GM11168 (cell line): Measurements from ENCODE around the gene CCDC158.
"Not testable (repeated sequence)": the region's sequence is repeated elsewhere in the genome, so short reads cannot be mapped to it uniquely, and the experiment has no call there.

Source experiments
- in situ Hi-C: fragments of 300-500 bp; cut with MboI; formaldehyde crosslinking; loops from one replicate; pipeline ENCODE4 v1.12.0; 2022; ENCODE audit warnings: low sequenced_read_pairs; ENCODE audit not compliant: unreplicated experiment

The CCDC158 gene

GRCh38 chr4:76292730-76293129, 128.2 kb downstream of the CCDC158 start:
- in situ Hi-C loops, result no loop called here

DNA sequence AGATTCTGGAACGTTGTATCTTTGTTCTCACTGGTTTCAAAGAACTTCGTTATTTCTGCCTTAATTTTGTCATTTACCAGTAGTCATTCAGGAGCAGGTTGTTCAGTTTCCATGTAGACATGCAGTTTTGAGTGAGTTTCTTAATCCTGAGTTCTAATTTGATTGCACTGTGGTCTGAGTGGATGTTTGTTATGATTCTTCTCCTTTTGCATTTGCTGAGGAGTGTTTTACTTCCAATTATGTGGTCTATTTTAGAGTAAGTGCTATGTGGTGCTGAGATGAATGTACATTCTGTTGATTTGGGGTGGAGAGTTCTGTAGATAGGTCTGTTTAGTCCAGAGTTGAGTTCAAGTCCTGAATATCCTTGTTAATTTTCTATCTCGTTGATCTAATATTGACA, 133.1 kb downstream of the CCDC158 start:
- in situ Hi-C loops, result not testable (repeated sequence)

- in situ Hi-C loops, result no loop called here
Observed at GRCh38 chr4:76283900-76284299, 137.0 kb downstream of the CCDC158 start.

GRCh38 chr4:76282941-76283689, 137.8 kb downstream of the CCDC158 start:
- in situ Hi-C loops, result no loop called here

DNA sequence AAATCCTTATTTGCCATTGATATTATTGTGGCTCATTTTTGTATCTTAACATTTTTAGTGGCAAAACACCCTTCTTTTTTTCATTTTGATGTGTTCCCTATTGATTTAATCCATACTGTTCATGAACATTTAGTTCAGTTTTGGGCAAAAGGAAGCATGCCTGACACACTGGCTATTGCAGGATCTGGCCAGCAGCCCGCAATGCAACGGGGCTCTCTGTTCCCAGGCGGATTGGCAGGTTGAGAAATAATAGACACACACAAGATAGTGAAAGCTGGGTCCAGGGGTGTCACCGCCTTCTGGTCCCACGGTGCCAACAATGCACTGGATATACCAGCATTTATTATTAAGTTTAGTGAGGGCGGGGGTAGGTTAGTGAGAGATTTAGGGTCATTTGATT, 139.3 kb downstream of the CCDC158 start:
- in situ Hi-C loops, result not testable (repeated sequence)

DNA sequence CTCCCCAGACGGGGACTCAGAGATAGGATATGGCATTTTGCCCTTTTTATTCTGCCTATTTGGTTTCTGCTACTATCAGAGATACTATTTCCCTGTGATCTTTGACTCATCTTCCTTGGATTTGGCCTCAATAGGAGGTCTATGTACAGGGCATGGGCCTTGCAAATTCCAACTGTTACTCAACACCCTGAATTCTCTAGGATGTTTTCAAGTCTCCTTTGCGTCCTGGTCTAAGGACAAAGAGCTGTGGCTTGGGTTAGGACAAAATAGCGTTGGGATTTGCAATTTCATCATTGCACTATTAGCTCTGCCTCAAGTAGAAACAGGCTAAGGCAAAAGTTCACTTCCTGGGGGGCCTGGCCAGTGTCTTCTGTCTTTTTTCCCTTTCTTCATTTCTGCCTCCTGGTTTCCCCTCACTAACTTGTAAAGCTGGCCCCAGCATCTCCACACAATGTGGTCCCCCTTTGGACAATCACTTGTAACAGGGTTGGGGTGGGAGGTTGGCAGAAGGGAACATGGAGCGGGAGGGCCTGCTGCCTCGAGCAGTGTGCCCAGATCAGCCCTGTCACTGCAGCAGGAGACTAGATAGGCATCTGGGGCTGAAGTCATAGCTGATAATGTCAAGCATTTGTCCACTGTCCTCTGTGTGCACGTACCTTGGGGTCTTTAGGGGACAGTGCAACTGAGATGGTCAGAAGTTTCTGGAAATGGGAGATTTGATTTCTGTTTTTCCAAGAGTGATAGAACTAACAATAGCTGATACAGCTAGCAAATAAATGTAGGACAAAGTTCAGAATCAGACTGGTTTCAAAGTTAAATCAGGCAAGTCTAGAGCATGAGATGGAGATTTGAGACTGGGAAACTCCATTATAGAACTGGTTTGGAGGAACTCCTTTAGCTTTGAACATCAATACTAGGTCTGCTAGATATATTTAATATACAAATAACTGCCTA, 140.2 kb downstream of the CCDC158 start:
- in situ Hi-C loops, result no loop called here

GRCh38 chr4:76279462-76279861, 141.5 kb downstream of the CCDC158 start:
- in situ Hi-C loops, result no loop called here

GRCh38 chr4:76278583-76278982, 142.4 kb downstream of the CCDC158 start:
- in situ Hi-C loops, result no loop called here

- in situ Hi-C loops, result no loop called here
Observed at GRCh38 chr4:76277667-76278066, 143.3 kb downstream of the CCDC158 start.

- in situ Hi-C loops, result no loop called here
Observed at GRCh38 chr4:76276813-76277212, 144.1 kb downstream of the CCDC158 start.

- in situ Hi-C loops, result no loop called here
Observed at GRCh38 chr4:76275486-76276124, 145.3 kb downstream of the CCDC158 start.

DNA sequence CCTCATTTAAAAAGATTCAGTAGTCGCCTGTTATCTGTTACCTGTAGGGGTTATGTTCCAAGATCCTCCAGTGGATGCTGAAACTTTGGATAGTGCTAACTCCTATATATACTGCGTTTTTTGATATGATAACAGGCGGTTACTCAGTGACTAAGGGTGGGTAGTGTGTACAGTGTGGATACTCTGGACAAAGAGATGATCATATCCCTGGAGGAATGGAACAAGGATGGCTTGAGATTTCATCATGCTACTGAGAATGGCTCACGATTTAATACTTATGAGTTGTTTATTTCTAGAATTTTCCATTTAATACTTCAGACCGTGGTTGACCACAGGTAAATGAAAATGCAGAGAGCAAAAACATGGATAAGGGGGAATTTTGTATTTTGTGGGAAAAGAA, 147.9 kb downstream of the CCDC158 start:
- in situ Hi-C loops, result no loop called here

DNA sequence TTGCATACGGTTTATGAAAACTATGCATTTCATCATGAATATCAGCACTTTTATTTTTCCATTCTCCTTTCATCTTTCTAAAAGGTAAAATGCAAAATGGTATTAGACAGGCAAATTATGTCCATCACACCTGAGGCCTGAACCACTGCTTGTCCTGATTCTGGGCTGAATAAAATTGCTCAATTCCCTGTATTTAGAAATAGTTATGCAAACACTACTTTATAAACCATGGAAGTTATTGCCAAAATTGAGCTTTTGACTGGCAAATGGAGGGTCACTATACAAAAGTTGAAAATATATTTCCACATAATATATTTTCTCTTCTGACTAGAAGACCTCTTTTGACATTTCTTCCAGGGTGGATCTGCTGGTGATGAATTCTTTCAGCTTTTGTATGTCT, 148.4 kb downstream of the CCDC158 start:
- in situ Hi-C loops, result no loop called here

GRCh38 chr4:76272073-76272472, 148.9 kb downstream of the CCDC158 start:
- in situ Hi-C loops, result no loop called here

DNA sequence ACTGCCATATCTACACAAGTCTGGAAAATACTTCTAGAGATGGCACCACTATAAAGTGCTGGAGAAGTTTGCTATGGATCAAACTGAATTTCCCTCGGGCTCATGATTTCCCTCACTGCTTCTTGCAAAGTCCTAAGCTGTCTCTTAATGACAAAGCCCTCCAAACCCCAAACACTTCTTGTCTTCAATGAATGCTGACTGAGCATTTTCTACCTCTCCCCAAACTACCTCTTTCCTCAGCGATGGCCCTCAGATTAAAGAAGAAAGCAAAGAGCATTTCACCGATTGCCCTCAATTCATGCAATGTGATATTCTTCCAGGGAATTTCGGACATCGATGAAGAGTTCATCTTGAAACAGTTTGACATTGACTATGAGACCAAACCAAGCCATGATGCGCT, 149.7 kb downstream of the CCDC158 start:
- in situ Hi-C loops, result no loop called here

DNA sequence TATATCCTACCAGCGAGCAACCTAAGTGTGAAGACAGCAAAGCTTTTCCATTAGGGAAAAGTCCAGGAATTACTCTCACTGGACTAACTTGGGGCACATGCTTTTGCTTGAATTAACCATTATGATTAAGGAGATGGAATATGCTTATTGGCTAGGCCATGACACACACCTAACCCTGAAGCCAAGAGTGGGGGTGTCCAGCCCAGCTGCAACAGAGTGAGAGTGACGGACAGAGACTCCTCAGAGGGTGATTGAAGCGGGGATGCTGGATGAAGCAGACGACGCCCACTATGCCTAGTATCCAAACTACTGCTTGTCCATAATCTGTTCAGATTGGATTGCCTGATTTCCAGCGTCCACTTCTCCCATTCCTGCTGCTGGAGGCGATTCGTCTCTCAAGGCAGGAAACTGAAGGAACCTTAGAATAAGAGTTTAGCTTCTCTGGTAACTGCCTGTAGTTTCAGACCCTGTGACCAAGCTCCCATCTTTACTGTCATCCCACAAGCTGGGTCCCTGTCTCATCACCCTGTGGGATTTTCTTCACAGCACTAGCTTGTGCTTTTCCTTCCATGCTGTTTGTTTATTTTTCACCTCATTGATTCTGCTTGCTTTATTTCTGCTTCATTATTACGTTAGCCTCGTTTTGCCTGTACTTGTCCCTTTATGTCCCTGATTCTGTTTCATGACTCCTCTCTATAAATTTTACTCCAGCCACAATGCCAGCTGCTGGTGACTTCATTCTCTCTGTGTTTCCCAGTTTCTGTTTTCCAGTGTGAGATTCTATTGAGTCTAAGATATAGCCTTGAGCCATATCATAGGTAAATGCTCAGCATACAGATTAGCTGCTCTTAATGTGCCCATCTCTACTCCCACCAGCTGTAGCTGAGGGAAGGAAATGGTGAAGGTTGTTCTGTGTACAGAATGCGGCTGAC, 150.4 kb downstream of the CCDC158 start:
- in situ Hi-C loops, result no loop called here

DNA sequence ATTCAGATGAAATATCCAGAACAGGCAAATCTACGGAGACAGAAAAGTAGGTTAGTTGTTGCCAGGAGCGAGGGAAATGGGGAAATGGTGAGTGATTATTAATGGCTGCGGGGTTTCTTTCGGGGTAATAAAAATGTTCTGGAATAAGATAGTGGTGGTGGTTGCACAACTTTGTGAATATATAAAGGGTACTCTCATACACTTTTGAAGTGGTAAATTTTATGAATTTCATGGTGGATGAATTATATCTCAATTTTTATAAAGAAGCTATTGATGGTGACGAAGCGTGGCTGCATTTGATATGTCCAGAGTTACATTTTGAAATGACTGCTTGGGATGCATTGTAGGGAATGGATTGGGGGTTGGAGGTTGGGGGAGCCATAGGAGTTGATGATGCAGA, 153.1 kb downstream of the CCDC158 start:
- in situ Hi-C loops, result no loop called here

- in situ Hi-C loops, result no loop called here
Observed at GRCh38 chr4:76266627-76267026, 154.3 kb downstream of the CCDC158 start.

DNA sequence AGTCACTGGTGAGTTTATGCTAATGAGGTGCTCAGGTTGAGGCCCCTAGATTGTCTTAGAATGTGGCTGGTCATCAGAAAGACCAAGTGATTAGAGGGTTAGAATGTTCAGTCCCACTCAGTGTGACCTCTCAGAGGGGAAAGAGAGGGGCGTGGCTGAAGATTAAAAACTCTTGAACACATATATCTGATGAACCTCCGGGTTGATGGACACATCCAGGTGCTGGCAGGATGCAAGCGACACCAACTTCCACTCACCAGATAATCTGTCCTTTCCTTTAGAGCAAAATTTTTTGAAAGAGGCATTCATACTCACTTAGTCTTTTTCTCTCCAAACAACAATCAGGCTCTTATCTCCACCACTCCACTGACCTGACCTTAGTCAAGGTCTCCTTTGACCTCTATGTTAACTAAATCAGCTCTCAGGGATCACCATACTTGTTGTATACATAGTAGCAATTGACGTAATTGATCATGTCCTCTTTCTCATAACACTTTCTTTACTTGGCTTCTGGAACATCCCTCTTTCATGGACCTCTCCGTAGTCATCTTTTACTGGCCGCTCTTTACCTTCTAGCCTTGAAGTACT, 155.2 kb downstream of the CCDC158 start:
- in situ Hi-C loops, result no loop called here
